NCI-H2107 treated with DMSO at 0.1 percent for 48 hours (cell line): Measurements from ENCODE around the gene DNM2.

Source experiments
- DNase-seq: peaks from one replicate; lab custom pipeline; 2025; ENCODE audit not compliant: unreplicated experiment; lab: John Stamatoyannopoulos, UW

The DNM2 gene

DNA sequence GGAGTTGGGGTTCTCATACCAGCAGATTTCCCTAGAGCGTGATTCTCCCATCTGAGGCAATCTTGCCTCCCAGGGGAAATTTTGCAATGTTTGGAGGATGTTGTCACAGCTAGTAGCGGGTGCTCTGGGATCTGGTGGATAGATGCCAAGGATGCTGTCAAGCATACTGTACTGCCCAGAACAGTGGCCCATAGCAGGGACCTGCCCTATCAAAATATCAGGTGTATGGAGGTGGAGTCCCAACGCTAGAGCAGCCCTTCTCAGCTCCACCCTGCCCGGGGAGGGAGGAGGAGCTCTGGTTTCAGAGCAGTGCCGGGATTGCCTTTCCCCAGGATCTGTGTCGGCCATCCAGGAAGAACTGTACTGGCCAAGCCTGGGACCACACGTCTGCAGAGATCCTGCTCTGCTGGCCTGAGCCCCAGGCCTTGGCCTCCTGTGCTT is 27.5 kb upstream of the DNM2 start:
- no peak for DNase-seq

DNA sequence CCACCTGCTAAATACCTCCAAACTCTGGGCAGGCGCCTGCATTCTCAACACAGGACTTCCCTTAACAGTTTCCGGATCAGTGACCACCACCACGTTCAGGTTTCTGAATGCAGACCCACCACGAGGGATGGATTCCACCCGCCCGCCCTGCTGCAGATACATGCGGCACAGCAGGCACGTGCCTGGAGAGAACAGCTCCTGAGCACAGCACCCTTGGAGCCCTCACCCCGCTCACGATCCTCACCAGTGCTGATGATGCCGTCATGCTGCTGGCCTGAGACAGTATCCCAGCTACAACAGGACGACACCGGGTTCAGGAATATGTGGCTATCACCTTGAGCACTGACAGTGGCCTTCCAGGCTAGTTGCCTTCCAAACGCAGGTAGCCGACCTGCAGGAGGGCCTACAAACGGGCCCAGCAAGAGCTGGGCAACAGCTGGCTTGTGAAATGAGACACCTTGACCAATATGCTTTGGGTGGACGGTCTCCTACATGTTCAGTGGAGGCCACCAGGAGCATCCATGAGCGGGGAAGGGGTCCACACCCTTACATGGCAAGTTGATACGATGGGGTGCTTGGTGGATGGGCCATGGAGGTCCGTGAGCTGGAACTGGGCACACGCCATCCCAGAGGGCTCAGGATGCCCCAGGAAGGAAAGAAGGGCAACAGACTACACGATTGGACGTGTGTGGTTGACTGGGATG is 26.5 kb upstream of the DNM2 start:
- DNase-seq = no peak

DNA sequence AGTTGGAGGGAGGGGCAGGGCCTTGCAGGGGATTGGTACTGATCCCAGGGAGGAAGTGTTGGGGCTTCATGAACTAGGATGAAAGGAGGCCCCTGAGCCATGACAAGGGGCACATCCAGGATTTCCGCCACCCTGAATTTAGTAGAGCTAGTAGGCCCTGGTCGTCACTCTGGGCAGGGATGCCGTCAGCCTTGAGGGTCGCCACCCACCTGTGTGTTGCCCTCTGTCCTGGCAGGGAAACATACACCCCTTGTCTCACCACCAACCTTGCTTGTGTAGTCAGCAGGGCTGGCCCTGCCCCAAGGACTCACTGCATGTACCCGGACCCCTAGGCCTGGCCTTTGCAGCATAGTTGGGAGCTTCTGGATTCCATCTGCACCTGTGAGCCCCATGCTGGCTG is 26.0 kb upstream of the DNM2 start:
- no peak for DNase-seq

DNA sequence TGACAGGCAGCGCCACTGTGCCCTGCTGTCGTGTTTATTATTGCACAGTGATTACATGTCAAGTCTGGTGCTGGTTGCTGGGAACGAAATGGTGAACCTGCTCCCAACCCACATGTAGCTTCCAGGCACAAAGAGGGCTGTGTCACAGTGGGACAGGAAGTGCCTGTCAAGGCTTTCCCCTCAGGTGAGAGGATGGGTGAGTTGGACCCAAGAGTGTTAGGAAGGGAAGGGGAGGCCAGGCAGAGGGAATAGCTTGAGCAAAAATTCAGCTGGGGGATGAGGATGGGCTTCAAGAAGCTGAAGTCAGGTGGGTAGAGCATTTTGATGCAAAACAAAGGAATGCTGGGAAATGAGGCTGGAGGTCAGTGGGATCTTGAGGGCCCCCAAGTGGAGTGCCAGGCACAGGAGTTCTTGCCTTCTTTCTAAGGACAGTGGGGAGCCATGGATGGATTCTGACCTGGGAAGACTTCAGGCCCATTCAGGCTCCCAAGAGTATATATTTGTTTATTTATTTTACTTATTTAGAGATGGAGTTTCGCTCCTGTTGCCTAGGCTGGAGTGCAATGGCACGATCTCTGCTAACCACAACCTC is 25.1 kb upstream of the DNM2 start:
- DNase-seq = no peak

DNA sequence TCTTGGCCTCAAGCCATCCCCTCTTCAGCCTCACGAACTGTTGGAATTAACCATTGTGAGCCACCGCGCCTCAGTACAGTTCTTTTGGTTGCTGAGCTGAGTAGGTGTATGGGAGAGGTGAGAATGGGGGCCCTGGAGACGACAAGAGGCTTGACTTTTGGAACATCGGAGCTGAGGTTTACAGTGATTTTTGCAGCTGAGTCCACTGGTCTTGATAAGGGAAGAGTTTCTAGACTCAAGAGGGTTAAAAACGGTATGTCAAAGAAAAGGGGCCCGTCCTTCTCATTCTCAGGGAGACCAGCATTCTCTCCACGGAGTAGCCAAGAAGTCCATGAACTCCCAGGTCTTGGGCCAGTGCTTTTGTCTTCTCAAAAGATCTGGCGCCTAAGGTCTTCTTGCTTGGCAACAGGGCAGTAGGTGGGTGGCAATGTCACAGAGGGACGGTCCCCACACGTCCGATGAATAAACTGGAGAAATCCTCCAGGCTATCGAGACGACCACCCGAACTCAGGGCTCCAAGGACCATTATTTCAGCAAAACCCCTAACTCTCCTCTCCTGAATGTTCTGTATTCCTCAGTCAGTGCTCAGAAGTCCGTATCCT is 23.1 kb upstream of the DNM2 start:
- no peak for DNase-seq

DNA sequence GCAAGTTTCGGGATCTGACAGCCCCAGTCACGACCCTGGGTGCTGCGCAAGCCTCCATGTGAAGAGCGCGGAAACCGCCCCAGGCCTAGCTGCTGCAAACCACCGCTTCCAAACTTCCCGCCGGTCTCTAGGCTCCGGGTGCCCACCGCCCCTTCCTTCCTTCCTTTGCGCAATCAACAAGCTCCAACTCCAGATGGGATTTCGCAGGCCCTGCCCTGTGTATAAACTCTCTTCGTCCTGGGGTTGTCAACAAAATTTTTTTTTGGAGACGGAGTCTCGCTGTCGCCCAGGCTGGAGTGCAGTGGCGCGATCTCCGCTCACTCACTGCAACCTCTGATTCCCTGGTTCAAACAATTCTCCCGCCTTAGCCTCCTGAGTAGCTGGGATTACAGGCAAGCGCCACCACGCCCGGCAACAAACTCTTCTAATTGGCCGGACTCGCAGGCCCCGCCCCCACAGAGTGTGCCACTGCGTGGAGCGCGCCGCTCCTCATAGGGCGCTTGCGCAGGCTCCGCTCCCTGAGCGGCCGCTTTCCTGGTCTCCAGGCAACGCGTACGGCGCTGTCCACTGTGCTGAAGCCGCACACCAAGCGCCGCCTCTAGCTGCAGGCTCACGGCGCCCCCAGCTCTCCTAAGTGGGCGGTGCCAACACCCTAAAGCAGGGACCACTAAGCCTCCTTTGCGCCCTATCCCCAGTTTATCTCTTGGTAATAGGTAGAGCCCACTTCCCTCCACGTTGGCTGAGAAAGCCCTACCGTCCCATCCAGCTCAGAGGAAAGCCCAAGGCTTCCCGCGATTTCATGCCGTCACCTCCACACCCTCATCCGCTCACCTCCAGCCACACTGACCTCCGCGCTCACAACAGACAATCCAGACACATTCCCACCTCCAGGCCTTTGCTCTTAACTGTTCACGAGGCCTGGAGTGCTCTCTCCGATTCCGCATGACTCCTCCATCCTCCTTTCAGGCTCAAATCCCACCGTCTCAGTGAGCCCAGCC is 22.2 kb upstream of the DNM2 start:
- DNase-seq = peak; percentile 89

DNA sequence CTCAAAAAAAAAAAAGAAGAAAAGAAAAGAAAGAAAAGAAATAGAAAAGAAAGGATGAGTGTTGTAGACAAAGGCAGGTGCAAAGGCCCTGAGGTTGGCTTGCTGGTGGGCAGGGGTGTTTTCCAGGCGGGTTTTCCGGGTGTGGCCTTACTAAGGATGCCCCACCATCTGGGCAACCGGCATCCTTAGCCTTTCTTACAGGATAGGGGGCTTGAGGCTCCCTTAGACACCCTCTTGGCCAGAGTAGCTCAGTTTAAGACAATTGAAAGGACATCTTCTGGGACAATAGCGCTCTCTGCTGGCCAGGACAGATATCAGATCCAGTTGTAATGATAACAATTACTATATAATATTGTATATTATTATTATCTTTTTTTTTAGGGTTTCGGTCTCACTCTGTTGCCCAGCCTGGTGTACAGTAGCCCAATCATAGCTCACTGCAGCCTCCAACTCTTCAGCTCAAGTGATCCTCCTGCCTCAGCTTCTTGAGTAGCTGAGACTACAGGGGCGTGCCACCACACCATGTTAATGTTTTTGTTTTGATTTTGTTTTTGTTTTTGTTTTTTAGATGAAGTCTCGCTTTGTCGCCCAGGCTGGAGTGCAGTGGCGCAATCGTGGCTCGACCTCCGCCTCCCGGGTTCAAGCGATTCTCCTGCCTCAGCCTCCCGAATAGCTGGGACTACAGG is 18.1 kb upstream of the DNM2 start:
- peak; percentile 48 for DNase-seq

DNA sequence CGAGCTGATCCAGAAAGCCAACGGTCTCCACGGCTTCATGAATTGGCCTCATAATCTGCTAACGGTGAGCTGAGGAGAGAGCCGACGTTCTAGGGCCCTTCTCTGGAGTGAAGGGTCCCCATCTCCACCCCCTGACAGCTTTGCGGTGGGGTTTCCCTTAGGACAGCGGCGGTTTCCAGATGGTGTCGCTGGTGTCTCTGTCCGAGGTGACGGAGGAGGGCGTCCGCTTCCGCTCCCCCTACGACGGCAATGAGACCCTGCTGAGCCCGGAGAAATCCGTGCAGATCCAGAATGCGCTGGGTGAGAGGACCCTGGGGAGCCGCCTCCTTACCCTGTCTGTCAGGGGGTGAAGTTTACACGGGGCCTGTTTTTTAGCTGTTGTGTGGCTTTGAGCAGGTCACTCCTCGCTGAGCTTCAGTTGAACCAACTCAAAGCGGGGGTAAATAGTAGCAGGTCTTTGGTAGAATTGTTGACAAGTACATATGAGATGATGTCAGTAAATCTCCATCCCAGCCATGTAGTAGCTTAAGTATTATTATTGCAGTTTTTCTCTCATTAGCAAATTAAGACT is 15.8 kb upstream of the DNM2 start:
- DNase-seq = no peak

DNA sequence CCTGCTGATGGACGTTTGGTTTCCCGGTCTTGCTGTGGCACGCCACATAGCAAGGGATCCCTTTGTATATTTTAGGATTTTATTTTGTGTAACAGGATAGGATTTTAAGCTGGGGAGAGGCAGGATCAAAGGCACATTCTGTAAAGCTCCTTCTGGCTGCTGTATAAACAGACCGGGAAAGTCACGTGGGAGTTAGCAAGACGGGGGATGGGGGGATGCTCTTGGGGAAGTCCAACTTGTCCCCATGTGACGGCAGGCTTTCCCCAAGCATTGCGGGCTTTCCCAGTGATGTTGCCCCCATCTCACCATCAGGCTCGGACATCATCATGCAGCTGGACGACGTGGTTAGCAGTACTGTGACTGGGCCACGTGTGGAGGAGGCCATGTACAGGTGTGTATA is 10.9 kb upstream of the DNM2 start:
- no peak for DNase-seq

DNA sequence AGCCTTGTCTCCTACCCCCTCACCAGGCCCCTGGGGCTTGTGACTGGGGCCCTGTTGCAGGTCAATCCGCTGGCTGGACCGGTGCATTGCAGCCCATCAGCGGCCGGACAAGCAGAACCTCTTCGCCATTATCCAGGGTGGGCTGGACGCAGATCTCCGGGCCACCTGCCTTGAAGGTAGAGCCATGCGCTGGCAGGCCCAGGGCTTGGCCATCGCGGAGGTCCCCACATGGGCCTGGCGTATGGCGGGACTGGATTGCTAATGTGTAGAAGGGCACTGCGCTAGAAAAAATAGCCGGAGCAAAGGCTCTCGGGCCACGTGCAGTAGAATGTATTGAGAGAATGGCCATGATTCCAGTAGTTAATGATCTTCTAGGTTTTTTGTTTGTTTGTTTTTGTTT is 10.4 kb upstream of the DNM2 start:
- DNase-seq = no peak

DNA sequence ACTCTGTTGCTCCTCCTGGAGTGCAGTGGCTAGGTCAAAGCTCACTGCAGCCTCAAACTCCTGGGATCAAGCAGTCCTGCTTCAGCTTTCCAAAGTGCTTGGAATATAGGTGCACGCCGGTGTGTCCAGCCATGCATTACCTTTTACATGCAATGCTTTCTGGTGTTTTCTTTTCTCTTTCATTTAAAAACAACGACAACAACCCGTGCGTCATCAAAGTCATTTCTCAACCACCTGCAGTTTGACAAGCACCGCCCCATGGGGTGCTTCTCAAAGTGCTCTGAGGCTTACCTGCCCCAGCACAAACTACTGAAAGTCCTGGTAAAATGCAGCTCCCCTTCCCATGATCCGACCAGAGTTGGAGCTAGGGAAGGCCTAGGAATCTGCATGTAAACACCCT is 9.6 kb upstream of the DNM2 start:
- DNase-seq = no peak

DNA sequence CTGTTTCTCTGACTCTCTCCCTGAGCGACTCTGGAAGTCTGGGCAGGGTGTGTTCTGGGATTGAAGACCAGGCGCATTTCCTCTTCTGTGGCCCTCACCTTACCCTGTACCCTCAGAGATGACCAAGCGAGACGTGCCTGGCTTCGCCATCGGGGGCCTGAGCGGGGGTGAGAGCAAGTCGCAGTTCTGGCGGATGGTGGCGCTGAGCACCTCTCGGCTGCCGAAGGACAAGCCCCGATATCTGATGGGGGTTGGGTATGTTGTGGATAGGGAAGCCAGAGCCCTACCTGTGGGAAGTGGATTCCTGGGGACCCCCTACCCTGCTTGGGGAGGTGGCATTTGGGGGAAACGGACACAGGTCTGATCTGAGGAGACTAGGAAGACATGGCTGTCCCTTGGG is 5.8 kb upstream of the DNM2 start:
- no peak for DNase-seq

DNA sequence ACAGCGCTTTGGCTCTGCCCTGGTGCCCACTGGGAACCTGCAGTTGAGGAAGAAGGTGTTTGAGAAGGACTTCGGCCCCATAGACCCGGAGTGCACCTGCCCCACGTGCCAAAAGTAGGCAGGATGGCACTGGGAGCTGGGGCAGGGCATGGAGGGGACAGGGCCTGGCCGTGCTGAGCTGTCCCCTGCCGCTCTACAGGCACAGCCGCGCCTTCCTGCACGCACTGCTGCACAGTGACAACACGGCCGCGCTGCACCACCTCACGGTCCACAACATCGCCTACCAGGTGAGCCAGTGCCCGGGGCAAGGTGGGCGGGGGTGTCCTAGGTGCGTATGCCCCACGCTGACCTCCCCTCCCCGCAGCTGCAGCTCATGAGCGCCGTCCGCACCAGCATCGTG is 5.1 kb upstream of the DNM2 start:
- DNase-seq = no peak

DNA sequence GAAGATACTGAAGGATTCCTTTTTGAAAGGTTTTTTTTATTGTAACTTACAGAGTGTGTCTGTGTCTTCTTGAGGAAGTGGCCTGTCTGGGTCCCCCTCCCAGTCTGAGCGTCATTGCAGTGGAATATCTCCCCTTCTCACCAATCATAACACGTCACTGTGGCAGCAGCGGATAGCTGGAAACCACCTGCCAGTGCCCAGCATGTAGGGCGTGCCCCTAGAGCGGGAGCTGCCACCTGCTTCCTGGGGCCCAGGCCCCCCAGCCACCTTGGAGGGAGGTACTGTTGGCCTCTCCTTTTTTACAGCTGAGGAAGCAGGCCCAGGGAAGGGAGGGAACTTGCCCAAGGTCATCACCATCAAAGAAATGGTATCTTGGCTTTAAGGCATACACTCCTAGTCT is 4.6 kb upstream of the DNM2 start:
- no peak for DNase-seq

DNA sequence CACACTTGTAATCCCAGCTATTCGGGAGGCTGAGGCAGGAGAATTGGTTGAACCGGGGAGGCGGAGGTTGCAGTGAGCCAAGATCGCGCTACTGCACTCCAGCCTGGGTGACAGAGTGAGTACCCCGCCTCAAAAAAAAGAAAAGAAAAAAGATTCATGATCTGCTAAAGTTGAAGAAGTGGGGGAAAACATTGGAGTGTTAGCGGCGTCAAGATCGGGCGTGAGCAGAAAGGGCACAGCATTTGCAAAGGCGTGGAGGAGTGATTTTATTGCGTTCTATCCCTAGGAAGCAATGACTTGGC is 874 bp upstream of the DNM2 start:
- no peak for DNase-seq

DNA sequence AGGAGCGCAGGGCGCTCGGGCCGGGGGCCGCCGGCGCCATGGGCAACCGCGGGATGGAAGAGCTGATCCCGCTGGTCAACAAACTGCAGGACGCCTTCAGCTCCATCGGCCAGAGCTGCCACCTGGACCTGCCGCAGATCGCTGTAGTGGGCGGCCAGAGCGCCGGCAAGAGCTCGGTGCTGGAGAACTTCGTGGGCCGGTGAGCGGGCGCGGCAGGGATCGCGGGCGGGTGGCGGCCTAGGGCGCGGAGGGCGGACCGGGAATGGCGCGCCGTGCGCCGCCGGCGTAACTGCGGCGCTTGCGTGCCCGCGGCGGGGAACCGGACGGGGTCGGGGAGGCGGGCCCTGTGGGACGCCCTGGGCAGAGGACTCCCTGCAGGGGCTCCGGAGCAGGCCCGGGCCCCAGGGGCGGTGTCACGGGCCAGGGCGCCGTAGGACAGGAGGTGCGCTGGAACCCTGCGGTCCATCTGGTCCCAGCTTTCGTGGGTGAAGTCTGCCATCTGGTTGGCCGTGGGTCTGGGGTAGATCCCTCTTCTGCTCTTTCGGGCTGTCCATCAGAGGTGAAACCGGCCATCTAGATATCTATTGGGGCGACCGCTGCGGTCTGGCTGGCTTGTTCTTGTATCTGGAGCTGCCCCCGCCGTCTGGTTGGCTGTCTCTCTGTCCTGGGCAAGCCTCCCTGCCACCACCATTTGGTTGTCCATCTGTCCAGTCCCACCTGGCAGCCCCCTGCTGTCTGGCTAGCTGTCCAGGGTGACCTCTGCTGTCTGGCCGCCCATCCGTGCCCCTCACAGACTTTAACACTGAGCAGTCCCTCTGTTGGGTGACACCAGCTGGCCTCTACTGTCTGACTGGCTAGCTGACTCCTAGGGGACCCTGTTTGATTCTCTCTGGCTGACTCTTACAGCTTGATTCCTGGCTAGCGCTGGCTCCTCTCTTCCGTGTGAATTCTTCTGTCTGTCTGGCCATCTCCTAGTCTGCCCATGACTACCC is 622 bp downstream of the DNM2 start:
- no peak for DNase-seq

DNA sequence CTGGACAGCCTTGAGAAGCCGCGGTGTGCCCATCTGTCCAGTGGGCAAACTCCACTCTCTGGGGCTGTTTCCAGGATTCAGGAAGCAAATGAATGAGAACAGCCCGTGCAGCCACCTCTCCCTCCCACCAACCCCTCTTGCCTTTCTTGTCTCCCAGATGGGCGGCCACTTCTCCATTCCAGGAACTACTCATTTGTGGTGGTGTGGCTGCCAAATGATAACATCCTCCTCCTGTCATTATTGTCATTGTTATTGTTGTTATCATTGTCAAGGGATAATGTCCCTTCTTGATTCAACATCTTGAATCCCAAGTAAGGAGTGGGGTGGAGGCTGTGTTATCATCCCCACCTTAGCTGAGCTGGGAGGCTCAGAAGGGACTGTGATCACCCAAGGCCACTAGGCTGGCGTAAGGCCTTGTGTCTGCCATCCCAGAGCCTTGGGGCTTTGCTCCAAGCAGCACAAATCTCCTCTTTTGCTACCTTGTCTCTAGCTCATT is 1.6 kb downstream of the DNM2 start:
- no peak for DNase-seq

DNA sequence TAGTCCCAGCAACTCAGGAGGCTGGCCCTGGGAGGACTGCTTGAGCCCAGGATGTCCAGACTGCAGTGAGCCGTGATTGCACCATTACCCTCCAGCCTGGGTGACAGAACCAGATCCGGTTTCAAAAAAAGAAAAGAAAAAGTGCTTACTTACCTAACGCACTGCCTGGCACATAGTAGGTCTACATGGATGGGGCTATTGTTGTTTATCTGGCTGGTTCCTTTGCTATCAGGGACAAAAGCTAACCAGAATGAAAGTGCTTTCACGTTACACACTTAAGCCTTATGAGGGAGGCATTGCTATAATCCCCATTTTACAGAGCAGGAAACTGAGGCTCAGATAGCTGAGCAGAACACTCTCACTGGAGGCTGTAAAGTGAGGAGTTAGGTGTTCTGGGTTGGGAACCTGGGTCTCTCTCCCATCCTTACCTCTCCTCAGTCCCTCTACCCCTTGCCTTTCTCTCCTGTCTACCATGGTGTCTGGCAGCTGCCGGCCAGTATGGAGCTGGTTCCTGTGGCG is 2.8 kb downstream of the DNM2 start:
- DNase-seq = no peak

DNA sequence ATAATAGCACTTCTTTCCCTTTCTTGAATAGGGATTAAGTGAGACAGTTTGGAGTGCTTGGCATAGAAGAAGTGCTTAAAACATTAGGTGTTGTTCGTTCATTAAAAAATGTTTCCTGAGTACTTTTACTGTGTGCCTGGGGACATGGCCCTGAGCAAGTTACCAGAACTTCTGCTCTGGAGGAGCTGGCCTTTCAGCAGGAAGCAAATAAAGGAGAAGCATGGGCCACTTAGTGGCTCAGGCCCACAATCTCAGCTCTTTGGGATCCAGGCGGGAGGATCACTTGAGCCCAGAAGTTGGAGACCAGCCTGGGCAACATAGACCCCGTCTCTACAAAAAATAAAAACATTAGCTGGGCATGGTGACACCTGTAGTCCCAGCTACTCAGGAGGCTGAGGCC is 5.7 kb downstream of the DNM2 start:
- no peak for DNase-seq
